Activated CD4-positive, alpha-beta T cell treated with anti-CD3 and anti-CD28 coated beads for 36 hours (primary cell): ENCODE data around the gene ITGB3. TPM values are rescaled to one million over a fixed set of nuclear protein-coding genes. Genes with fewer than 3 reads are reported as not detected.
A peak's percentile ranks its signal among the peaks of the same experiment; 100 is the strongest.

ENCODE experiments used
- ATAC-seq: fragments of 200-7000 bp; cut with Tn5 transposase; one replicate; pipeline ENCODE4 v1.10.0; 2021; ENCODE audit warnings: mild to moderate bottlenecking, moderate library complexity
- CTCF ChIA-PET: fragments of 350-600 bp; sonication (Branson Sonifier 250); formaldehyde crosslinking; loops from one replicate; lab custom pipeline; 2021; ENCODE audit warnings: antibody characterized with exemption; lab: Charles Lee
- POLR2A ChIA-PET: fragments of 350-600 bp; sonication (Branson Sonifier 250); formaldehyde crosslinking; loops from one replicate; lab custom pipeline; 2021; ENCODE audit warnings: antibody characterized with exemption, inconsistent platforms; lab: Charles Lee
- DNase-seq: peaks from one replicate; pipeline ENCODE4 v3.0.0-alpha.2; 2020
- H3K27ac Mint-ChIP-seq: one replicate; pipeline ENCODE4 v1.8.0; 2021; ENCODE audit warnings: mixed read lengths
- H3K27me3 Mint-ChIP-seq: one replicate; pipeline ENCODE4 v1.8.0; 2021; ENCODE audit warnings: mixed read lengths
- H3K36me3 Mint-ChIP-seq: one replicate; pipeline ENCODE4 v1.8.0; 2021; ENCODE audit warnings: low read depth, mixed read lengths
- H3K4me1 Mint-ChIP-seq: one replicate; pipeline ENCODE4 v1.8.0; 2021; ENCODE audit warnings: mixed read lengths
- H3K4me3 Mint-ChIP-seq: one replicate; pipeline ENCODE4 v1.8.0; 2021; ENCODE audit warnings: mild to moderate bottlenecking, moderate library complexity, mixed read lengths
- H3K9me3 Mint-ChIP-seq: one replicate; pipeline ENCODE4 v1.8.0; 2021; ENCODE audit warnings: low read depth, mixed read lengths
- intact Hi-C, 2 experiments: fragments of 100-400 bp; cut with DNase I in 1 of 2; cut with micrococcal nuclease in 1 of 2; formaldehyde crosslinking; loops; one replicate each; pipeline versions ENCODE4 v1.14.2 to v1.15.1; 2022 to 2024; cut with DNase I, micrococcal nuclease
- total RNA-seq, 2 experiments: library from RNA; stranded (reverse); gene quantifications; one replicate each; pipeline ENCODE4 v1.2.3, GENCODE V29; 2021

The ITGB3 gene
- under 1 TPM in 1 of 2 experiments, not detected in 1; 0.04 TPM for total RNA-seq

- DNase-seq (peak; percentile 78), ATAC-seq (peak; percentile 88)
- peaks cover 2% of the 10 kb centered on the region for H3K4me1 Mint-ChIP-seq
- ChIA-PET POLR2A (no interaction called here), CTCF (interaction anchor here (0.7 kb wide), 2 partner anchors 8 to 47 kb away, joined by 3 read pairs; no protein-coding TSS in a partner anchor)
- H3K27ac Mint-ChIP-seq: no peak within 1 kb of the TSS
- intact Hi-C loops: loop anchor here in 1 of 2 experiments (1.0 kb wide), 1 partner anchor 48 kb away; no protein-coding TSS in a partner anchor
- H3K9me3 Mint-ChIP-seq: no peaks in the 10 kb centered on the region
- H3K36me3 Mint-ChIP-seq: no peaks in the 10 kb centered on the region
- peak within 1 kb of the TSS; percentile 69 for H3K4me3 Mint-ChIP-seq
- H3K27me3 Mint-ChIP-seq: peaks cover 42% of the 10 kb centered on the region
Measured at GRCh38 chr17:47253541-47254402, at the start of gene ITGB3. Gene ITGB3, plus strand, starts transcription at chr17:47253827. Its CDS starts 35 bp downstream, at chr17:47253862.

- intact Hi-C loops: loop anchor here (1.0 to 2.0 kb wide), 2 partner anchors 15 to 137 kb away; partner anchors contain the start of gene CDC27 (in 2 of the 2)
- DNase-seq (peak; percentile 81), ATAC-seq (peak; percentile 78)
- no peaks in the 10 kb centered on the region for H3K36me3 Mint-ChIP-seq
- no peaks in the 10 kb centered on the region for H3K9me3 Mint-ChIP-seq
- CTCF ChIA-PET: interaction anchor here (1.0 to 3.0 kb wide), 2 partner anchors 14 to 113 kb away, joined by 3 to 12 read pairs; partner anchors contain the start of gene CDC27
- peak overlapping the region; percentile 59 for H3K4me3 Mint-ChIP-seq
- H3K27me3 Mint-ChIP-seq: no peaks in the 10 kb centered on the region
- POLR2A ChIA-PET: interaction anchor here (0.6 to 1.4 kb wide), 5 partner anchors 15 to 120 kb away, joined by 3 to 4 read pairs (median 3); partner anchors contain the start of genes CDC27 and EFCAB13
- H3K27ac Mint-ChIP-seq: peak overlapping the region; percentile 90
- H3K4me1 Mint-ChIP-seq: peaks cover 55% of the 10 kb centered on the region
Measured at GRCh38 chr17:47203984-47204721, 49.5 kb upstream of the ITGB3 start.

GRCh38 chr17:47204722-47205418 is 48.8 kb upstream of the ITGB3 start:
- peak; percentile 51 for DNase-seq
- CTCF ChIA-PET: interaction anchor here (3.0 kb wide), 1 partner anchor 15 kb away, joined by 12 read pairs; the partner anchor contains the start of gene CDC27
- Mint-ChIP-seq H3K4me3 (peak overlapping the region; percentile 59), H3K27ac (peak overlapping the region; percentile 90), H3K27me3 (no peaks in the 10 kb centered on the region), H3K36me3 (no peaks in the 10 kb centered on the region), H3K9me3 (no peaks in the 10 kb centered on the region), H3K4me1 (peaks cover 53% of the 10 kb centered on the region)
- POLR2A ChIA-PET: interaction anchor here (0.6 to 1.4 kb wide), 5 partner anchors 15 to 119 kb away, joined by 3 to 4 read pairs (median 3); partner anchors contain the start of genes CDC27 and EFCAB13
- peak; percentile 73 for ATAC-seq
- intact Hi-C loops: loop anchor here (1.0 to 2.0 kb wide), 3 partner anchors 16 to 138 kb away; partner anchors contain the start of genes CDC27 (in 2 of the 2) and ITGB3 (in 1 of the 2)

DNA sequence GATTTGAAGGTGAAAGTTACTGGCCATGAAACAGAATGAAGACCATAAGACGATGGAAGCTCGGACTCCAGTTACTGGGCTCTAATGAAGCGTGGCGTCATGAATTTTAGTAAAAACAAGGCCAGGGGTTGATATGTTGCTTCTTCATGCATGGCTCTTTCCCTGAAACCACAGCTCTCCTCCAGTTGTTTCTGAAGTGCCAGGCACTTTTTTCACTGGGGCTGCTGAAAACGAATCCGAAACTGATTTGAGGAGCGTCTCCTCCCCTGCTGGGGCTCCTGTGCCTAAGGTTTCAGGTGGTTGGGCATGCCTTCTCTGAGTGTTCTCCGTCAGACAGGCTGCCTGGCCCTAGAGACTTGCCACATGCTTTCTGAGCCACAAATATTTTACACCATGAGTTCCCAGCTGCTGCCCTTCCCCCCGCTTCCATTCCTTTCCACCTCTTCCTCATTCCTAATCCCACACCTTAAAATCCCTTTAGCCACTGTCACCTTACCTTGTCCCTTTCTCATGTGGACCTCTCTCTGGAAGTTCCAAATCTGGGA is 48.1 kb upstream of the ITGB3 start:
- no peaks in the 10 kb centered on the region for H3K9me3 Mint-ChIP-seq
- intact Hi-C loops: loop anchor here in 1 of 2 experiments (1.0 to 2.0 kb wide), 2 partner anchors 48 to 139 kb away; partner anchors contain the start of gene ITGB3
- H3K27ac Mint-ChIP-seq: peak overlapping the region; percentile 90
- ChIA-PET CTCF (interaction anchor here (1.0 to 3.0 kb wide), 2 partner anchors 16 to 24 kb away, joined by 3 to 12 read pairs; partner anchors contain the start of gene CDC27), POLR2A (interaction anchor here (0.7 to 1.1 kb wide), 2 partner anchors 15 to 16 kb away, joined by 3 read pairs; partner anchors contain the start of gene CDC27)
- H3K4me1 Mint-ChIP-seq: peaks cover 46% of the 10 kb centered on the region
- DNase-seq (peak; percentile 82), ATAC-seq (peak; percentile 67)
- peak overlapping the region; percentile 59 for H3K4me3 Mint-ChIP-seq
- no peaks in the 10 kb centered on the region for H3K27me3 Mint-ChIP-seq
- no peaks in the 10 kb centered on the region for H3K36me3 Mint-ChIP-seq

GRCh38 chr17:47207143-47208067 is 46.2 kb upstream of the ITGB3 start:
- peaks cover 41% of the 10 kb centered on the region for H3K4me1 Mint-ChIP-seq
- H3K4me3 Mint-ChIP-seq: no peak overlapping the region
- intact Hi-C loops: no loop called here
- no peak for ATAC-seq
- H3K27me3 Mint-ChIP-seq: no peaks in the 10 kb centered on the region
- H3K27ac Mint-ChIP-seq: peak overlapping the region; percentile 30
- no peak for DNase-seq
- ChIA-PET POLR2A (interaction anchor here (0.6 to 1.1 kb wide), 3 partner anchors 12 to 74 kb away, joined by 3 read pairs; partner anchors contain the start of gene CDC27), CTCF (interaction anchor here (0.7 to 1.5 kb wide), 4 partner anchors 8 to 373 kb away, joined by 4 read pairs; no protein-coding TSS in a partner anchor)
- no peaks in the 10 kb centered on the region for H3K9me3 Mint-ChIP-seq
- no peaks in the 10 kb centered on the region for H3K36me3 Mint-ChIP-seq

DNA sequence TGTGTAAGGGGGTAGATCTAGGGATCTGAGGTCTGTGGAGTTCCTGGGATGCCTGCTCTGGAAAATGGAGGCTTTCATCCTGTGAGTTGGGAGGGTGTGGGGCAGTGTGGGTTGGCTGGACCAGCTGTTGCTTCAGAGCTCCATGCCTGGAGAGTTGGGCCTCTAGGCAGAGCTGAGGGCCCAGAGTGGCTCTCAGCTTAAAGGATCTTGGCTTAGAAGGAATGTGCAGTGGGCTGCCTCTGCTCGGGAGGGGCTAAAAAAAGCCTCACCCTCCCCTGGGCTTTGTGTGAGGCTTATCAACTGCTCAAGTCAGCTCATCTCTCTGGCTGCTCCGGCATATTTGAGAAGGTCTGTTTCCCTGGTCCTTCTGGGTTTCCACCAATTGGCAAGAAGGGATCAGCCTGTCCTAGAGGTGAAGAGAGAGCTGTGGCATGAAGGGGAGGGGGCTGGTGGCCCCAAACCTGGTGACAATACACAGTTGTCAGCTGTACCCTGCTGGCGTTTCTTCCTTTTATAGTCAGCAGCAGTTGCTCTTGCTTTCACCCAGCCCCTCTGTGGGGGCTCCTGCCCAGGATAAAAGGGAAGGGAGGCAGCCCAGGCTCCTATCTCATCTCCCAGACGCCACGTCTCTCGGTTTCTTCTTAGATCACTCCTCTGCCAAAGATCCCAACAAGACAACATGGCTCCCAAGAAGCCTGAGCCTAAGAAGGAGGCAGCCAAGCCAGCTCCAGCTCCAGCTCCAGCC is 44.7 kb upstream of the ITGB3 start, which contains the start of gene MYL4:
TSS of gene MYL4 (plus strand) at position 605 of the 745 bp plus-strand sequence. CDS start at position 680, 75 bp downstream.
- Mint-ChIP-seq H3K4me3 (no peak within 1 kb of the TSS), H3K36me3 (no peaks in the 10 kb centered on the region), H3K4me1 (peaks cover 35% of the 10 kb centered on the region), H3K27ac (no peak within 1 kb of the TSS), H3K27me3 (no peaks in the 10 kb centered on the region), H3K9me3 (no peaks in the 10 kb centered on the region)
- DNase-seq (no peak), ATAC-seq (no peak)
- intact Hi-C loops: no loop called here
- ChIA-PET CTCF (interaction anchor here (0.5 to 1.0 kb wide), 3 partner anchors 8 to 108 kb away, joined by 3 to 5 read pairs (median 3); no protein-coding TSS in a partner anchor), POLR2A (interaction anchor here (0.8 to 1.1 kb wide), 2 partner anchors 10 to 20 kb away, joined by 3 read pairs; partner anchors contain the start of gene CDC27)

- H3K27ac Mint-ChIP-seq: no peak overlapping the region
- DNase-seq (no peak), ATAC-seq (no peak)
- ChIA-PET POLR2A (interaction anchor here (0.8 kb wide), 1 partner anchor 20 kb away, joined by 3 read pairs; the partner anchor contains the start of gene CDC27), CTCF (interaction anchor here (0.5 to 0.9 kb wide), 2 partner anchors 11 to 107 kb away, joined by 3 read pairs; no protein-coding TSS in a partner anchor)
- no peaks in the 10 kb centered on the region for H3K36me3 Mint-ChIP-seq
- no peaks in the 10 kb centered on the region for H3K27me3 Mint-ChIP-seq
- intact Hi-C loops: no loop called here
- no peak overlapping the region for H3K4me3 Mint-ChIP-seq
- H3K4me1 Mint-ChIP-seq: peaks cover 29% of the 10 kb centered on the region
- no peaks in the 10 kb centered on the region for H3K9me3 Mint-ChIP-seq
Measured at GRCh38 chr17:47209499-47209898, 44.1 kb upstream of the ITGB3 start.

GRCh38 chr17:47210105-47210504 is 43.5 kb upstream of the ITGB3 start:
- ChIA-PET CTCF (interaction anchor here (0.9 kb wide), 1 partner anchor 12 kb away, joined by 3 read pairs; no protein-coding TSS in a partner anchor), POLR2A (no interaction called here)
- no peak for DNase-seq
- H3K4me3 Mint-ChIP-seq: no peak overlapping the region
- no peak overlapping the region for H3K27ac Mint-ChIP-seq
- no peaks in the 10 kb centered on the region for H3K9me3 Mint-ChIP-seq
- no peak for ATAC-seq
- no peaks in the 10 kb centered on the region for H3K36me3 Mint-ChIP-seq
- intact Hi-C loops: no loop called here
- peaks cover 23% of the 10 kb centered on the region for H3K4me1 Mint-ChIP-seq
- H3K27me3 Mint-ChIP-seq: no peaks in the 10 kb centered on the region
